Gastrocnemius medialis (tissue), 4 donors: ENCODE results near the gene TNS4.

Experiments
- CTCF ChIP-seq, 5 experiments: fragments of 450-650 bp in 3 of 5; fragments of 200-600 bp in 2 of 5; sonication (generic) in 2 of 5; IDR thresholded peaks in 4 of 5; conservative IDR thresholded peaks in 1 of 5; 1 replicate in 4 of 5; 2 replicates in 1 of 5; pipeline ENCODE4 v1.5.1; 2016 to 2019; ENCODE audit warnings: antibody characterized with exemption in 5 of 5, mild to moderate bottlenecking in 3 of 5, moderate library complexity in 3 of 5
- POLR2A ChIP-seq, 2 donors: fragments of 450-650 bp; IDR thresholded peaks; one replicate each; pipeline ENCODE4 v1.6.1; 2017; ENCODE audit warnings: antibody characterized with exemption in 2 of 2, mild to moderate bottlenecking in 2 of 2, moderate library complexity in 2 of 2

GRCh38 chr17:40500709-40501108 is 714 bp downstream of the TNS4 start:
- TF ChIP-seq POLR2A (IDR thresholded peaks at IDR 0.05) (no peak), CTCF (IDR thresholded peaks at IDR 0.05 in 4 of 5, conservative IDR thresholded peaks at IDR 0.05 in 1 of 5) (no peak)
